ENCODE data around the gene FAU.

- TF ChIP-seq POLR2A (IDR thresholded peaks at IDR 0.05; ENCODE audit: low read depth) (no peak), CTCF (IDR thresholded peaks at IDR 0.05) (no peak), EP300 (IDR thresholded peaks at IDR 0.05) (no peak), POLR2AphosphoS5 (IDR thresholded peaks at IDR 0.05) (no peak)
Observed at GRCh38 chr11:65152122-65152521, 30.2 kb upstream of the FAU start.

All from esophagus muscularis mucosa (tissue), 4 donors.